ENCODE measurements around the gene PADI3. TPM values are rescaled to one million over a fixed set of nuclear protein-coding genes. Genes with fewer than 3 reads are reported as not detected.

PADI3 gene
- total RNA-seq, 1 experiment from 2014 or later, result 0.61 TPM

DNA sequence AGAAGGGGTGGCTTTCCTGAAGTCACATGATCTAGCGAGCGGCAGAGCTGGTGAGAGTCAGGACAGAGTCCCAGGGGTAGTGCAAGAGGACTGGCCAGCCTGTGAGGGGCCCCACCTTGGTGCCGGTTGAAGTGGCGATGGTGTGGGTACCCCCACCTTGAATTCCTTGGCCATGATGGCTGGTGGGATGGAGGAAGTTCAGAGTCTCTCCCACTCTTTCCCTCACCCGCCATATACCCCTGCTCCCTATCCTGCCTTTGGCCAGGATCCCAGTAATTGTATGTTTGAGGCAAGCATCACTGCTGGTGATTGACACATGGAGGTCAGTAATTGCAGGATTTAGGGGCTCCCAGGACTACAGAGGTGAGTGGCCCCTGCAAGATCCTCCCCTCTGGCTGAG lies 11.8 kb downstream of the PADI3 start (continued):
- no peak for TF ChIP-seq IRF2 (CRISPR knock-in tag; IDR thresholded peaks at IDR 0.05; ENCODE audit: borderline replicate concordance, low read depth)
- no peak for TF ChIP-seq PRRX2 (CRISPR knock-in tag; IDR thresholded peaks at IDR 0.05)

DNA sequence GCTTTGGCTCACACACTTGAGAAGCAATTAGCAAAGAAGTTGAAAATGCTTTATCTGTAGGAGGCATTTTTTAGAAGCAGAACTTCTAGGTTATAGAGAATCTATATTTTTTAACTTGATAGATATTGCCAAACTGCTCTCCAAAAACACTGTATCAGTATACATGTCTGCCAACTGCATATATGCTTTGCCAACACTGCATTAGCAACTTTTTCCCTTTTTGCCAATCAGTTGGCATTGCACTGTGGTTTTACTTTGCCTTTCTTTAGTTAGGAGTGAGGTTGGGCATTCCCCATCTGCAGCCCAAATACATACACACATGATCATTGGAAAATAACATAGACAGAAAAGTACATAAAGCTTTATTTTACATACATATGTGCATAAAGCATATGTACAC lies 15.0 kb downstream of the PADI3 start:
- ATAC-seq, result no peak
- TF ChIP-seq ETV6 (CRISPR knock-in tag; IDR thresholded peaks at IDR 0.05) (no peak), RORB (CRISPR knock-in tag; IDR thresholded peaks at IDR 0.05) (no peak), ZNF121 (CRISPR knock-in tag; IDR thresholded peaks at IDR 0.05) (no peak), TEAD1 (CRISPR knock-in tag; IDR thresholded peaks at IDR 0.05) (no peak), ZNF263 (CRISPR knock-in tag; IDR thresholded peaks at IDR 0.05; ENCODE audit: low read depth) (no peak), E2F4 (CRISPR knock-in tag; IDR thresholded peaks at IDR 0.05; ENCODE audit: borderline replicate concordance, low read depth) (no peak), ARID4B (CRISPR knock-in tag; IDR thresholded peaks at IDR 0.05; ENCODE audit: borderline replicate concordance) (no peak), SMAD4 (CRISPR knock-in tag; IDR thresholded peaks at IDR 0.05) (no peak), CREM (CRISPR knock-in tag; IDR thresholded peaks at IDR 0.05) (no peak), AFF4 (CRISPR knock-in tag; IDR thresholded peaks at IDR 0.05; ENCODE audit: borderline replicate concordance) (no peak), SOX15 (CRISPR knock-in tag; IDR thresholded peaks at IDR 0.05) (no peak), SMAD3 (CRISPR knock-in tag; IDR thresholded peaks at IDR 0.05; ENCODE audit: borderline replicate concordance) (no peak), ZNF396 (CRISPR knock-in tag; IDR thresholded peaks at IDR 0.05; ENCODE audit: borderline replicate concordance) (no peak), ZNF138 (CRISPR knock-in tag; conservative IDR thresholded peaks at IDR 0.05) (no peak), ZNF219 (CRISPR knock-in tag; IDR thresholded peaks at IDR 0.05; ENCODE audit: borderline replicate concordance) (no peak), JUN (CRISPR knock-in tag; IDR thresholded peaks at IDR 0.05) (no peak), NR2C2 (CRISPR knock-in tag; IDR thresholded peaks at IDR 0.05) (no peak)
- TF ChIP-seq, protein P1, sequence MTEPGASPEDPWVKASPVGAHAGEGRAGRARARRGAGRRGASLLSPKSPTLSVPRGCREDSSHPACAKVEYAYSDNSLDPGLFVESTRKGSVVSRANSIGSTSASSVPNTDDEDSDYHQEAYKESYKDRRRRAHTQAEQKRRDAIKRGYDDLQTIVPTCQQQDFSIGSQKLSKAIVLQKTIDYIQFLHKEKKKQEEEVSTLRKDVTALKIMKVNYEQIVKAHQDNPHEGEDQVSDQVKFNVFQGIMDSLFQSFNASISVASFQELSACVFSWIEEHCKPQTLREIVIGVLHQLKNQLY (CRISPR knock-in tag; IDR thresholded peaks at IDR 0.05), result no peak
- TF ChIP-seq, protein P2, sequence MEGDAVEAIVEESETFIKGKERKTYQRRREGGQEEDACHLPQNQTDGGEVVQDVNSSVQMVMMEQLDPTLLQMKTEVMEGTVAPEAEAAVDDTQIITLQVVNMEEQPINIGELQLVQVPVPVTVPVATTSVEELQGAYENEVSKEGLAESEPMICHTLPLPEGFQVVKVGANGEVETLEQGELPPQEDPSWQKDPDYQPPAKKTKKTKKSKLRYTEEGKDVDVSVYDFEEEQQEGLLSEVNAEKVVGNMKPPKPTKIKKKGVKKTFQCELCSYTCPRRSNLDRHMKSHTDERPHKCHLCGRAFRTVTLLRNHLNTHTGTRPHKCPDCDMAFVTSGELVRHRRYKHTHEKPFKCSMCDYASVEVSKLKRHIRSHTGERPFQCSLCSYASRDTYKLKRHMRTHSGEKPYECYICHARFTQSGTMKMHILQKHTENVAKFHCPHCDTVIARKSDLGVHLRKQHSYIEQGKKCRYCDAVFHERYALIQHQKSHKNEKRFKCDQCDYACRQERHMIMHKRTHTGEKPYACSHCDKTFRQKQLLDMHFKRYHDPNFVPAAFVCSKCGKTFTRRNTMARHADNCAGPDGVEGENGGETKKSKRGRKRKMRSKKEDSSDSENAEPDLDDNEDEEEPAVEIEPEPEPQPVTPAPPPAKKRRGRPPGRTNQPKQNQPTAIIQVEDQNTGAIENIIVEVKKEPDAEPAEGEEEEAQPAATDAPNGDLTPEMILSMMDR (IDR thresholded peaks at IDR 0.05), result no peak
- TF ChIP-seq, protein P3, sequence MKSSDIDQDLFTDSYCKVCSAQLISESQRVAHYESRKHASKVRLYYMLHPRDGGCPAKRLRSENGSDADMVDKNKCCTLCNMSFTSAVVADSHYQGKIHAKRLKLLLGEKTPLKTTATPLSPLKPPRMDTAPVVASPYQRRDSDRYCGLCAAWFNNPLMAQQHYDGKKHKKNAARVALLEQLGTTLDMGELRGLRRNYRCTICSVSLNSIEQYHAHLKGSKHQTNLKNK (CRISPR knock-in tag; IDR thresholded peaks at IDR 0.05), result no peak
- Mint-ChIP-seq H3K27ac (no peak overlapping the region), H3K4me3 (no peak overlapping the region), H3K9me3 (peaks cover 14% of the 10 kb centered on the region), H3K4me1 (no peaks in the 10 kb centered on the region), H3K27me3 (ENCODE audit: low read depth) (no peaks in the 10 kb centered on the region), H3K36me3 (no peaks in the 10 kb centered on the region)
- CTCF ChIA-PET, result no interaction called here
- DNase-seq (ENCODE audit: low spot score), result no peak
- POLR2A ChIA-PET, result no interaction called here

All from WTC11 (cell line).